ENCODE measurements around the gene MAPK12.

The MAPK12 gene

DNA sequence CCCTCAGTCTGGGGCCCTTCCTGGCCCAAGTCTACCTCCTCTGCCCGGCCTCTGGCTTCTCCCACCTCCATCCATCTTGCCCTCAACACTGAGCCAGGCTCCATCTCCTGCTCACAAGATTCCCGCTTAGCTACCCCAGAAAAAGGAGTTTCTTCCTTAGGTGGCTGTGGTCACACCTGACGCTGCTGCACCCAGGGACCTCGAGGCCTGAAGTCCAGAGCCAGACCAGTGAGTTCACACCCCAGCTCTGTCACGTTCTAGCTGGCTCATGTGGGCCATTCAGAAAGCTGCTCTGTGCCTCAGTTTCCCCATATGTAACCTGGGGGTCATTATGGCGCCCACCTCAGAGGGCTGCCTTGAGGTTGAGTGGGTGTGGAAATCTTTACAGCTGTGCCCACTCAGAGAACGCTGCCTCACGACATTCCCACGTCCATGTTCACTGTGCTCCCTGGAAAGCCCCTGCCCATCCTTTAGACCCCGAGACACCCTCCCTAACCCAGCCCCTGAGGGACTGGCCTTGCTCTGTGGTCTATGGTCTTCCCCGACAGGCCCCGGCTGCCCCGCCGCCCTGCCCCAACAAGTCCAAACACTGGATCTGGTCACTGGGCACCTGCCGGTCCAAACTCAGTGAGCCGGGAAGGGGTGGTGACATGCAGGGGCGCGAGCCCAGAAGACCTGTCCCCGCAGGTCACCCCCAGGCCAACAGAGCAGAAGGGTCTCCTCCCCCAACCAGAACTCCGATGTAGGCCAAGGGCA, 36.2 kb upstream of the MAPK12 start:
- peak overlapping the region; percentile 16 to 25 (median 20) for H3K4me3 Mint-ChIP-seq
- peaks cover 1% of the 10 kb centered on the region for H3K36me3 Mint-ChIP-seq (ENCODE audit: low read depth)
- peaks cover 33% of the 10 kb centered on the region for H3K4me1 Mint-ChIP-seq
- H3K27ac Mint-ChIP-seq = peak overlapping the region; percentile 36 to 84 (median 40)
- H3K27me3 Mint-ChIP-seq (ENCODE audit: low read depth) = no peaks in the 10 kb centered on the region
- TF ChIP-seq, protein P1, sequence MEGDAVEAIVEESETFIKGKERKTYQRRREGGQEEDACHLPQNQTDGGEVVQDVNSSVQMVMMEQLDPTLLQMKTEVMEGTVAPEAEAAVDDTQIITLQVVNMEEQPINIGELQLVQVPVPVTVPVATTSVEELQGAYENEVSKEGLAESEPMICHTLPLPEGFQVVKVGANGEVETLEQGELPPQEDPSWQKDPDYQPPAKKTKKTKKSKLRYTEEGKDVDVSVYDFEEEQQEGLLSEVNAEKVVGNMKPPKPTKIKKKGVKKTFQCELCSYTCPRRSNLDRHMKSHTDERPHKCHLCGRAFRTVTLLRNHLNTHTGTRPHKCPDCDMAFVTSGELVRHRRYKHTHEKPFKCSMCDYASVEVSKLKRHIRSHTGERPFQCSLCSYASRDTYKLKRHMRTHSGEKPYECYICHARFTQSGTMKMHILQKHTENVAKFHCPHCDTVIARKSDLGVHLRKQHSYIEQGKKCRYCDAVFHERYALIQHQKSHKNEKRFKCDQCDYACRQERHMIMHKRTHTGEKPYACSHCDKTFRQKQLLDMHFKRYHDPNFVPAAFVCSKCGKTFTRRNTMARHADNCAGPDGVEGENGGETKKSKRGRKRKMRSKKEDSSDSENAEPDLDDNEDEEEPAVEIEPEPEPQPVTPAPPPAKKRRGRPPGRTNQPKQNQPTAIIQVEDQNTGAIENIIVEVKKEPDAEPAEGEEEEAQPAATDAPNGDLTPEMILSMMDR (IDR thresholded peaks at IDR 0.05; ENCODE audit: unreplicated experiment in 3 of 3) = no peak
- no peaks in the 10 kb centered on the region for H3K9me3 Mint-ChIP-seq

DNA sequence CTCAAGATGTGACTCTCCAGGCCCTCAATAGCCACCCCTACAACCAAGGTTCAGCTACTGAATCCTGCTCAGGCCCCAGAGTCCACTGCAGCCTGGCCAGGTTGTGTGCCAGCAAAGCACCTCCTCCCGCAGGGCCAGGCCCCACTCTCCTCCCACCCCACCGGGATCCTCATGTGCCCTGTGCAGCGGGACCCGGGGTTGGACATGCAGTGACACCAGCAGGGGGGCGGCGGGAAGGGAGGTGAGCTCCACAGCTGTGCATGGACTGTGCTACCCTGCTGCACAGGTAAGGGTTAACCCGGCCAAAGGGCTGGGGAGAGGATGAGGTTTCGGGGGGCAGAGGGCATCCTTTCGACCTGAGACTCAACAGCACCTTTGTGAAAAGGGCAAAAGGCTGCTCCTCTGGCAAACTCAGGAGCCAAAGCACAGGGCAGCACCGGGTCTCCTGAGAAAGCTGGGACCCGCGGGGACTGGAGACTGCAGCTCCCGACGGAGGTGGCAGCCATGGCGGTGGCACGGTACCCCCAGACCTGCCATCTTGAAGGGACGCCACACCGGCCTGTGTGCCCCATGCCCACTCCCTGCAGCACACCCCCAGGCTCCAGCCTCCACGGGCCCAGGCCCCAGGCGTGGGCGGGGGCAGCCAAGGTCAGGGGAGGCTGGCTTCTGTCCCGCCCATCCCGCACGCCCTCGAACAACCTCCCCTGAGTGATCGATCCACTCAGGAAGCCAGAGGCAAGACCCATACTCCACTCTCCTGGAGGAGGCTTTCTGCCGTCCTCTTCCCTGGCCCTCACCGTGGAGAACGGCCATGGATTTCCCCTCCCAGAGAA, 35.4 kb upstream of the MAPK12 start:
- Mint-ChIP-seq H3K36me3 (ENCODE audit: low read depth) (peaks cover 4% of the 10 kb centered on the region), H3K4me1 (peaks cover 28% of the 10 kb centered on the region), H3K4me3 (peak overlapping the region in 1 of 3 experiments; percentile 20), H3K9me3 (no peaks in the 10 kb centered on the region), H3K27ac (peak overlapping the region; percentile 36 to 84 (median 40)), H3K27me3 (ENCODE audit: low read depth) (no peaks in the 10 kb centered on the region)
- TF ChIP-seq, protein P1 (IDR thresholded peaks at IDR 0.05; ENCODE audit: unreplicated experiment in 3 of 3) = no peak

DNA sequence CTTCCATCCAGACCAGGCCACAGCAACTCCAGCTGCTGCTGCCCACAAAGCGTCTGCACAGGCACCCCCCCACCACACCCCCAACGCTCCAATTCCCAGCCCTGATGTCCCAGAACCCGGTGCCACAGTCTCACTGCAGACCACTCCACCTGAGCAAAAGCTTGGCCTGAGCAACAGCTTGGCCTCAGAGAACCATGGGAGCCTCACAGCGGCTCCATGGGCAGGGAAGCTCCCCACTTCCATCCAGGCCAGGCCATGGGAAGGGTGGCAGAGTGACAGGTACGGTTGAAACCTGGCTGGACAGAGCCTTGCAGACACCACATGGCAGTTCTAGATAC, 32.8 kb upstream of the MAPK12 start:
- Mint-ChIP-seq H3K9me3 (no peaks in the 10 kb centered on the region), H3K36me3 (ENCODE audit: low read depth) (peaks cover 4% of the 10 kb centered on the region)

DNA sequence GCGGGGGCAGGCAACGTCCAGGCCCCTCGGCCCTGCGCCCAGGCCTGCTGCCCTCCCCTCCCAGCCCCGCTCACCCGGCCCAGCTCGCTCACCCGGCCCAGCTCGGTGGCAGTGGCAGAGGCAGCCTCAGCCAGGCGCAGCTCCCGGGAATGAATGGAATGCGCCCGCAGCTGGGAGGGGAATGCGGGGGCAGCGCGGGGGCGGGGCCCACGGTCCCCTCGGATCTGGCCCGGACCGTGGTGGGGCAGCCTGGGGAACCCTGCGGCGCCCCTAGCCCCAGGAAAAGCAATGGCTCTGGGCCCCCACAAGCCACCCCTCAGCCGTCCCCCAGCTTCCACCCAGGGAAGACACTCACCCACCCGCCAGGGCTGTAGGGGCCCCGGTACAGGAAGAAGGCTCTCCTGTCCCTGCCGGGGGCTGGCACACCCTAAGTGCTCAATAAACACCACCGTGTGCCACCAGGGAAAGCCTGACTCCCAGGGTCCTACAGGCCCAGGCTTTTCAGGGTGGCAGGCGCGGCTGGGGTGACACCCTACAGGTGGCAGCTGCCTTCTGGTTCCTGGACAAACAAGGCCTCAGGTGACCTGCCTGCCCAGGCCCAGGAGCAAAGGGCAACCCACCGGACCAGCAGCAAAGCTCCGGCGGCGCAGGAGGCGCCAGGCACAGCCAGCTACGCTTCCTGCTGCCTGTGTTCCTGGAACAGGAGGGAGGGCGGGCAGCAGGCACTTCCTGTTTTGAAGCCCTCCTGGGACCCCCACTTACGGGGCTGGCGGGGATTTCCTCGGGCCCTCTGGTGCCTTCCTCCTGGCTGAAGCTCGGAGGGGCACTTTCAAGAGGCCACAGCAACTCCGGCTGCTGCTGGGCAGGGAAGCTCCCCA, 32.2 kb upstream of the MAPK12 start:
- no peaks in the 10 kb centered on the region for H3K9me3 Mint-ChIP-seq
- peak overlapping the region in 1 of 3 experiments; percentile 51 for H3K4me3 Mint-ChIP-seq
- peaks cover 19% of the 10 kb centered on the region for H3K4me1 Mint-ChIP-seq
- H3K36me3 Mint-ChIP-seq (ENCODE audit: low read depth) = peaks cover 4% of the 10 kb centered on the region
- TF ChIP-seq, protein P1 (IDR thresholded peaks at IDR 0.05; ENCODE audit: unreplicated experiment in 3 of 3) = no peak
- H3K27ac Mint-ChIP-seq = peak overlapping the region; percentile 55 to 82 (median 70)
- no peaks in the 10 kb centered on the region for H3K27me3 Mint-ChIP-seq (ENCODE audit: low read depth)

More for the DNA sequence above, 32.8 kb upstream of the MAPK12 start:
- TF ChIP-seq, protein P1 (IDR thresholded peaks at IDR 0.05; ENCODE audit: unreplicated experiment in 3 of 3) = no peak
- H3K27me3 Mint-ChIP-seq (ENCODE audit: low read depth) = no peaks in the 10 kb centered on the region
- H3K27ac Mint-ChIP-seq = peak overlapping the region; percentile 55 to 82 (median 70)
- peaks cover 19% of the 10 kb centered on the region for H3K4me1 Mint-ChIP-seq
- H3K4me3 Mint-ChIP-seq = peak overlapping the region; percentile 34 to 59 (median 39)

DNA sequence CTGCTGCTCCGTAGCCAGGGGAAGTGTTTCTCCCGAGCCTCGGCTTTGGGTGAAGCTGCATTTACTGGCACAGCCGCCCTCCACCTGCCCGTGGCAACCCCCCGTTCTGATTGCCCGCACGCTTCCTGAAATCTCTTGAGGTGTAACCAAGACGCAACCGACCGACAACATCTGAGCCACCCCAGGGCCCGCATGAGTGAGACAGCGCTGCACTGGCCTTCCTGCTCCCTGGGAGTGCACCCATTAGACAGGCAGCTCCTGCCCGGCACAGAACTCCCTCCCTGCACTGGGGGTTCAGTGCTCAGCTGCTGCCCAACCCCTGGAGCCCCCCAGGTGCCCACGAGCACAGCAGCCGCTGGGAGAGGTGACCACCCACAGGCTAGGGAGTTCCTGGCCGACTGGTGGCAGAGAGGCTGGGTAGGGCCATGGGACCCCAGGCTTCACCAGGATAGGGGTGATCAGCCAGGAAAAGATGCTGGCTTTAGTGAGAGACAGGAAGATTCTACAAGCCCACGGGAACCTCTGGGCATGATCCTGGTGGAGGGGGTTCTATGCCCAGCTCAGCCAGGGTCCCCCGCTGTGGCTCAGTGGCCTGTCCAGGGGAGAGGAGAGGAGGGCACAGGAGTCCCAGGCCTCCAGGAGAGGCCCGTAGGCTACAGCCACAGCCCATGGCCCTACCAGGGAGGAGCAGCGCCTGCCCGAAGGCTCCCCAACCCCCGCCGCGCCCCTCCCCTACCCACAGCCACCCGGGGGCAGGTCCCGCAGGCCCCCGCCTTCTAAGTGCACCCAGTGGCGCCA, 31.4 kb upstream of the MAPK12 start:
- Mint-ChIP-seq H3K36me3 (ENCODE audit: low read depth) (peaks cover 10% of the 10 kb centered on the region), H3K27me3 (ENCODE audit: low read depth) (no peaks in the 10 kb centered on the region), H3K4me1 (peaks cover 19% of the 10 kb centered on the region), H3K4me3 (peak overlapping the region; percentile 45 to 66 (median 65)), H3K27ac (peak overlapping the region; percentile 55 to 72 (median 66)), H3K9me3 (no peaks in the 10 kb centered on the region)
- TF ChIP-seq, protein P1 (IDR thresholded peaks at IDR 0.05; ENCODE audit: unreplicated experiment in 3 of 3) = no peak
